ENCODE data around the gene LAMA5. TPM values are rescaled to one million over a fixed set of nuclear protein-coding genes. Genes with fewer than 3 reads are reported as not detected.
A peak's percentile ranks its signal among the peaks of the same experiment; 100 is the strongest.

LAMA5 gene
- total RNA-seq, 1 donor from 2014 or later, result 5.4 TPM

DNA sequence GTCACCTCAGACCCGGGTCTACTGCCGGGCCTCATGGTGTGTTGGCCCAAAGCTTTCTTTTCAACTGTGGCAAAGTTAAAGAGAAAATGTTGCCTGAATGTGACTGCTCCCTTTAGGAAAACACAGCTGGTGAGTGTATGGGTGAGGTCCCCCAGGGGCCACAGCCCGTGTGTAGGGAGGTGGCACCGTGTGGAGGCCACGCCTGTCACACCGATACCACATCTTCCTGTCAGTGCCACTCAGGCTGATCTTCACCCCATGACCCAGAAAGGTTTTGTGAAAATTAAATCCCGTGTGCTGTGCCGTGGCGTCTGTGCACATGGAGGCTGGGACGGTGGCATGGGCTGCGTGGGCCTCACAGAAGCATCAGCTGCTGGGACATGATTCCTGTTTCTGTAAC, 75.0 kb downstream of the LAMA5 start:
- no peak for DNase-seq (ENCODE audit: low read depth in 2 of 2)

GRCh38 chr20:62291251-62292066, 75.7 kb downstream of the LAMA5 start:
- no peak for DNase-seq (ENCODE audit: low read depth in 2 of 2)

GRCh38 chr20:62289898-62290297, 77.2 kb downstream of the LAMA5 start:
- no peak for DNase-seq (ENCODE audit: low read depth in 2 of 2)

GRCh38 chr20:62289131-62289530, 78.0 kb downstream of the LAMA5 start:
- DNase-seq (ENCODE audit: low read depth in 2 of 2), result no peak

DNA sequence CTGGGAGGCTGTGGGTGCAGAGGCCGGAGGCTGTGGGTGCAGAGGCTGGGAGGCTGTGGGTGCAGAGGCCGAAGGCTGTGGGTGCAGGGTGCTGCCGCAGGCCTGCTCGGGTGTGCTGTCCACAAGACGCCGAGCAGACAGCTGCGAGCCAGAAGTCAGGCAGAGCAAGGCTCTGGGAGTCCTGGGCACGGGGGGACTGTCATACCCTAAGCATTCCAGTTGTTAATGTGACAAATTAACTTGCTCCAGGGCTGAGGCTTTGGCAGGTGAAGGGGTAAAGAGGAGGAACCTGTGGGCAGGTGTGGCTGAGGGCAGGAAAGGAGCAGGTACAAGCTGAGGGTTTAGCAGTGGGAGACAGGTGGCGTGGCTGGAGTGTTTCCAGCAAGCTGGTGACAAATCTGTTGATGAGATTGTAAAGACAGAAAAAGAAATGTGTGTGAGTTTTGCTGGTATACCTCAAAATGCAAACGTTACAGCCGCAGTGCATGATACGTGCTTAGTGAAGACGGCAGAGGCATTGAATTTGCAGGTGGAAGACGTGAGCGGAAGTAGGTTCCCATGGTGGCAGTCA, 78.5 kb downstream of the LAMA5 start:
- DNase-seq (ENCODE audit: low read depth in 2 of 2), result no peak

DNA sequence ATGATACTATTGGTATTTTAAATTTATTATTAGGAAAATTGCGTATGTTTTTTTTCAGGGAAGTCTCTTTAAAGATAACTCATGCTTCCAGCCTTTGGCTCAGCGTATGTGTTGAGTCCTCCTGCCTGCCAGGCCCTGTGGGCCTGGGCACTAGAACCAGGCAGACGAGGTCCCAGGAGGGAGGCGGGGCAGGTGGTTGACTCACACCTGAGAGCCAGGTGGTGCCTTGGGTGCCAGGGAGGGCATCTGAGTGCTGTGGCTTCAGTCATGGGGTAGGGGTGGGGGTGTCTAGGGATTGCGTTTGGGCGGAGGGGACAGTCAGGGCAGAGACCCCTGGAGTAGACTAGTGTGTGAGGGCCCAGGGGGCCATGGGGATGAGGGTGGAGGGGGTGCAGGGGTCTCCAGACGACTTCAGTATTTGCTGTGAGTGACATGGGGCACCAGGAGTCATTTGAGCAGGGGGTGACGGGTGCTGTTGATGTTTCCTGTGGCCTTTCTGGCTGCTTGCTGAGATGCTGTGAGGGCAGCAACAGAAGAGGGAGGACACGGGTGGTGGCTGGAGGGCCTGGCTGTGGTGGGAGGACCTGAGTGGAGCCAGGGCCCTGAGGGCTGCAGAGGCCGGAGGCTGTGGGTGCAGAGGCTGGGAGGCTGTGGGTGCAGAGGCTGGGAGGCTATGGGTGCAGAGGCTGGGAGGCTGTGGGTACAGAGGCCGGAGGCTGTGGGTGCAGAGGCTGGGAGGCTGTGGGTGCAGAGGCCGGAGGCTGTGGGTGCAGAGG, 79.2 kb downstream of the LAMA5 start:
- no peak for DNase-seq (ENCODE audit: low read depth in 2 of 2)

- no peak for DNase-seq (ENCODE audit: low read depth in 2 of 2)
Observed at GRCh38 chr20:62287129-62287528, 80.0 kb downstream of the LAMA5 start.

DNA sequence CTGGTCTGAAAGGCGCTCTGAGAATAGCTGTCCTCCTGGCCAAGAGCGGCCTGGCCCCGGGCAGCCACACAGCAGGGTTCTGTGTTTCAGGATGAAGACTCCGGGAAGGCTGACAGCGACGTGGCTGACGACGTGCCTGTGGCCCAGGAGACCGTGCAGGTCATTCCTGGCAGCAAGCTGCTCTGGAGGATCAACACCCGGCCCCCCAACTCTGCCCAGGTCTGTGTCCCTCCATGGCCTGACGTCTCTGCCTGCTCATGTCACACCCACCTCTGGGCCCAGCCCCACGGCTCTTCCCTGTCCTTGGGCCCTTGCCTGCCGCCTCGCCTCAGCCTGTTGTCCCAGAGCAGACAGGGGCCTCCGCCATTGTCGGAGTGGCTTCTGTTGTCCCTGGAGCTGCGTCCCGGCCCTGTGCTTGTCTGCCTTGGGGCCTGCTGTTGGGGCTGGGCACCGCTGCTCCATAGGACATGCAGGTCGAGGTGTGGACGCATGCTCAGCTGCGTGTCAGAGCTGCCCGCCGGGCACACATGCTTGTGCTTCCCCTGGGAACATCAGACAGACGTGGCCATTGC, 80.5 kb downstream of the LAMA5 start:
- DNase-seq (ENCODE audit: low read depth in 2 of 2), result peak in 1 of 2 donors; percentile 35

- peak; percentile 98 to 100 for DNase-seq (ENCODE audit: low read depth in 2 of 2)
Observed at GRCh38 chr20:62285722-62286121, 81.4 kb downstream of the LAMA5 start.

DNA sequence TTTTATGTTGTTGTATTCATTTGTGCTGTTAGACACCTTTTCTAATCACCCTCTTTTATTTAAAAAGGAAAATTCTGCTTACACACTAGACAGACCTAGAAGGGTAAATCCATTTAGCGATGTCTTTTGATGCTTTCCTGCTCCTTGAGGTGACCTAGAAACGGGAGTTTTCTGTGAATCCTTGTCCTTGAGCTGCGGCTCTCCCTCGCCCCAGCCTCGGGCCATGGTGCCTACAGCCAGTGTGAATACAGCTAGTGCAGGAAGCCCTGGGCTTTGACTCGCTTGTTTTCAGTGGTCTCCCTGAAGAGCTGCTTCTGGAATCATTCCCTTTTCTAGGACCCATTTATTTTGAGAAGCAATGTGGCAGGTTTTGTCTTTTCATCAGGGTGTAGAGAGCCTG, 82.0 kb downstream of the LAMA5 start:
- DNase-seq (ENCODE audit: low read depth in 2 of 2), result no peak

- DNase-seq (ENCODE audit: low read depth in 2 of 2), result no peak
Observed at GRCh38 chr20:62284448-62284847, 82.7 kb downstream of the LAMA5 start.

DNA sequence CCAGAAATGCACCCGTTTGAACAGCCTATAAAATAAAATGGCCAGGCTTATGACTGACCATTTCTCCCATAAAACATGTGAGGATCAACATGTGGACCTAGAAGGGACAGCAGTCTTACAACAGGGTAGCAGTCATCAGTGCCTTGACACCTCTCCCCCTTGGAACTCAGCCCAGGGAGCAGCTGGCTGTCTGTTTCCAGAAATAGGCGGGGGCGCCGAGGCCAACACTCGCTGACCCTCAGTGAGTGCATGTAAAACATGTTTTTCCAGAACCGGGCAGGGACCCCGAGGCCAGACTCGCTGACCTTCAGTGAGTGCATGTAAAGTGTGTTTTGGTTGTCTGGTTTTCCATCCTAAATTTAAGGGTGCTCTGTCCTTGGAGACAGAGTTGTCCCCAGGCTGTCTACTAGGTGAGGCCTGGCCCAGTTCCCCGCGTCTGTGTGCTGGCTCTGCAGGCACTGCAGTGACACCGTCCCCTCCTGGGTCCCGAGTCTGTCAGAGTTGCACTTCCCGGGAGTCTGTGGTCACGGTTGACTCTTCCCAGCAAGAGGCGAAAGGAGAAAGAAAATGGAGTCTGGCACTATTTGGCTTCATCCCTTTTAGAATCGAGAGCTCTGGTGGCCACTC, 84.1 kb downstream of the LAMA5 start:
- peak in 1 of 2 donors; percentile 58 for DNase-seq (ENCODE audit: low read depth in 2 of 2)

- DNase-seq (ENCODE audit: low read depth in 2 of 2), result no peak
Observed at GRCh38 chr20:62282103-62282502, 85.0 kb downstream of the LAMA5 start.

DNA sequence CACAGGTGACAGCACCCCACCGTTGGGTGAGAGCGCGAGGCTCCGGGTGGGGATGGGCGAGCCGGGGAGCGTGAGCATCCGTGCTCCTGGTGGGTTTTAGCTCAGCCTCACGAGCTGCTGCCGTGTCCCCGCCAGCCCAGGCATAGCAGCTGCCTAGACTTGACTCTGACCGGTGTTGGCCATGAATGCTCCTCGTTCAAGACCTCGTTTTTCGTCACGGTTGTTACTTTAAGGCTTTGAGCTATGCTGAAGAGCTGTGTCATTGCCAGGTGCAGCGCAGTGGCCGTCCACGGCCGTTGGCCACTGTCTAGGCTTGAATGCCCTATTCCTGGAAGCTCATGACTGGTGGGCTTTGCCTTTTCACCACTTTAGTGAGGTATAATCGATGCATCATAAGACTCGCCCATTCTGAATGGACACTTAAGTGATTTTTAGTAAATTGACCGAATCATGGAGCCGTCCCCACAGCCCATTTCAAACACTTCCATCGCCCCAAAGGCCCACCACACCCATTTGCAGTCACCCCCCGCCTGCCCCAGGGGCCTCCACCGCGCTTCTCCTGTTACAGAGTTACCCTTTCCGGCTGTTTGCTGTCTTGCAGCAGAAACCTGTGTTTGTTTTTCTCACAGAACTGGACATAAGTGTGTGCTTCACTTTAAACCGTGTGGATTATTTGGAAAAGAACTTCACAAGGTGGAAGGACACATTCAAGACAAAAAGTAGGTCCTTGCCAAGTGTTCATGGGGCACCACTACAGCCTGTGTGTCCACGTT, 85.8 kb downstream of the LAMA5 start:
- DNase-seq (ENCODE audit: low read depth in 2 of 2), result no peak

DNA sequence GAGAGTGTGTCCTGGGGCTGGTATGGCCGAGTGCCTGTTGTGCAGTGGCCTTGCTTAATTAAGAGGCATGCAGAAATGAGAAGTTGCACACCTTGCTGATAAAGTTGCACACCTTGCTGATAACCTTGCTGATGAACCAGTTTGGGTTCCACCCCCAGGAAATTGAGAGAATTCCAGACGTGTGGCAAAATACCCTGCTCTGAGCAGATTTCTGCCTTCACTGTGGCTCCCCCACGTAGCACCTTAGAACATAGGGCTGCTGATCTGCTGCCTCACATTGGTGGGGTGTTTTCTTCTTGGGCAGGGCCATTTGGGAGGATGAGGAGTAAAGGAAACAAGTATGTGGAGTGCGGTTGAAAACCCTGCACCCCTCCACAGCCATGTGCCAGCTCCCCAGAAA, 86.8 kb downstream of the LAMA5 start:
- DNase-seq (ENCODE audit: low read depth in 2 of 2), result no peak

DNA sequence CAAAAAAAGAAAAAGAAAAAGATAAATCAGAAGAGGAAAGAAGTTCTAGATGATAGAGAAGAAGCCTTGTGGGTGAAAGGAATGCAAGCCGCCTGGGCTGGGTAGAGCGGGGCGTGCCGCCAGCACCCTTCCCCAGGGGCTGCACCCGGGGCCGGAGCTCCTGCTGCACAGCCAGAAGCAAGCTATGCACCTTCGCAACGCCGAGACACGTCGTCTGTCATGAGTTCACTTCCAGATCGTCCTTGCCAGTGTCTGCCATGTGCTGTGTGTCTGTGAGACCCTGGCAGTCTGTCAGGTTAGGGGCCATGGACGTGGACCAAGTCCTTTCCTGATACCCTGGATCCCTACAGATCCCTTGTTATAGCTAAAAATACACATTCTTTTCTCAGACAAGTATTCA, 89.9 kb downstream of the LAMA5 start:
- DNase-seq (ENCODE audit: low read depth in 2 of 2), result no peak

GRCh38 chr20:62276439-62276838, 90.7 kb downstream of the LAMA5 start:
- no peak for DNase-seq (ENCODE audit: low read depth in 2 of 2)

GRCh38 chr20:62275219-62275618, 91.9 kb downstream of the LAMA5 start:
- no peak for DNase-seq (ENCODE audit: low read depth in 2 of 2)

GRCh38 chr20:62274332-62274950, 92.7 kb downstream of the LAMA5 start:
- DNase-seq (ENCODE audit: low read depth in 2 of 2), result no peak

DNA sequence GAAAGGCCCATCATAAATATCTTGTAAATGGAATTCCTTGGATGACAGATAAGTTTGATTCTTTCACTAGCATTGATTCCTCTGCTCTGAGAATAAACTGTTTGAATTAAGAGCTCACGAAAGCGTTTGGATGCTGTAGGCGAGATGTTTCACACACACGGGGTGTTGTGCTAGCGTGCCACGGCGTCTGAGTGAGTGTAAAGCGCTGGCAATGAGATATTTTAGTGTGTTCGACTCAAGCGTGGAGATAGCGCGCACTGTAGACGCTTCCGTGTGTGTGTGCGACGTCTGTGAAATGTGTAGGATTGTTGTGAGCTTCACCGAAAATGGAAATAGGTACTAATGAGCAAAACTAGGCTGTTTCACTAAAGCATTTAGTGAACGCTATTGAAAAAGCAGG, 93.7 kb downstream of the LAMA5 start:
- DNase-seq (ENCODE audit: low read depth in 2 of 2), result no peak
